Measurements from ENCODE around the gene AGPAT2. TPM values are rescaled to one million over a fixed set of nuclear protein-coding genes. Genes with fewer than 3 reads are reported as not detected.

Gene AGPAT2
- total RNA-seq, 4 donors from 2014 or later, result 22.0 to 52.8 (median 39.3) TPM

- H3K9me3 ChIP-seq, result no peaks in the 10 kb centered on the region
- peak overlapping the region; percentile 21 to 78 (median 64) for H3K27ac ChIP-seq (replicated peaks in 1 of 4)
- H3K4me3 ChIP-seq, result peak overlapping the region; percentile 53 to 65 (median 56)
- DNase-seq (ENCODE audit: extremely low spot score), result no peak
- 90% methylated on average over 6 of the region's 27 CpGs for WGBS
- H3K36me3 ChIP-seq, result peaks cover 0 to 51% (median 7%) of the 10 kb centered on the region in 4 donors
- TF ChIP-seq EP300 (IDR thresholded peaks at IDR 0.05), result no peak
- TF ChIP-seq POLR2AphosphoS5 (IDR thresholded peaks at IDR 0.05), result no peak
- no peak for TF ChIP-seq CTCF (IDR thresholded peaks at IDR 0.05)
- TF ChIP-seq POLR2A (IDR thresholded peaks at IDR 0.05; ENCODE audit: low read depth), result no peak
- peaks cover 0 to 88% (median 7%) of the 10 kb centered on the region in 4 donors for H3K27me3 ChIP-seq
- peaks cover 3 to 22% (median 14%) of the 10 kb centered on the region in 4 donors for H3K4me1 ChIP-seq
- intact Hi-C loops (cut with DNase I), result no loop called here
Measured at GRCh38 chr9:136664000-136664915, 23.0 kb downstream of the AGPAT2 start.

GRCh38 chr9:136662656-136663581 lies 24.3 kb downstream of the AGPAT2 start, which contains the start of gene EGFL7:
Gene EGFL7, plus strand, starts transcription at chr9:136662916. Its CDS starts 5,367 bp downstream, at chr9:136668283.
- Histone ChIP-seq H3K27ac (replicated peaks in 1 of 4) (peak within 1 kb of the TSS; percentile 30 to 80 (median 68)), H3K27me3 (peaks cover 0 to 92% (median 9%) of the 10 kb centered on the region in 4 donors), H3K4me1 (peaks cover 3 to 22% (median 14%) of the 10 kb centered on the region in 4 donors), H3K9me3 (no peaks in the 10 kb centered on the region), H3K4me3 (peak within 1 kb of the TSS; percentile 53 to 65 (median 56)), H3K36me3 (peaks cover 0 to 38% (median 7%) of the 10 kb centered on the region in 4 donors)
- no peak for DNase-seq (ENCODE audit: extremely low spot score)
- 79% methylated on average over 25 of the region's 38 CpGs for WGBS
- peak; percentile 66 to 87 for TF ChIP-seq POLR2AphosphoS5 (IDR thresholded peaks at IDR 0.05)
- no peak for TF ChIP-seq POLR2A (IDR thresholded peaks at IDR 0.05; ENCODE audit: low read depth)
- no peak for TF ChIP-seq CTCF (IDR thresholded peaks at IDR 0.05)
- intact Hi-C loops (cut with DNase I), result no loop called here

- Histone ChIP-seq H3K27me3 (peaks cover 0 to 92% (median 9%) of the 10 kb centered on the region in 4 donors), H3K4me3 (peak overlapping the region; percentile 53 to 65 (median 56)), H3K27ac (replicated peaks in 1 of 4) (peak overlapping the region; percentile 30 to 80 (median 68)), H3K9me3 (no peaks in the 10 kb centered on the region), H3K36me3 (peaks cover 0 to 32% (median 7%) of the 10 kb centered on the region in 4 donors), H3K4me1 (peaks cover 3 to 22% (median 18%) of the 10 kb centered on the region in 4 donors)
- intact Hi-C loops (cut with DNase I), result no loop called here
- no peak for DNase-seq (ENCODE audit: extremely low spot score)
- TF ChIP-seq CTCF (IDR thresholded peaks at IDR 0.05) (no peak), POLR2AphosphoS5 (IDR thresholded peaks at IDR 0.05) (no peak), EP300 (IDR thresholded peaks at IDR 0.05) (no peak), POLR2A (IDR thresholded peaks at IDR 0.05; ENCODE audit: low read depth) (no peak)
- WGBS, result 84% methylated on average over 8 of the region's 10 CpGs
Measured at GRCh38 chr9:136662326-136662655, 25.0 kb downstream of the AGPAT2 start.

- Histone ChIP-seq H3K4me1 (peaks cover 3 to 23% (median 21%) of the 10 kb centered on the region in 4 donors), H3K27ac (replicated peaks in 1 of 4) (peak overlapping the region in 3 of 4 donors; percentile 65 to 80 (median 72)), H3K9me3 (no peaks in the 10 kb centered on the region), H3K36me3 (peaks cover 0 to 27% (median 6%) of the 10 kb centered on the region in 4 donors), H3K4me3 (peak overlapping the region; percentile 53 to 65 (median 56)), H3K27me3 (peaks cover 0 to 92% (median 9%) of the 10 kb centered on the region in 4 donors)
- DNase-seq (ENCODE audit: extremely low spot score), result no peak
- TF ChIP-seq POLR2A (IDR thresholded peaks at IDR 0.05; ENCODE audit: low read depth), result no peak
- no peak for TF ChIP-seq POLR2AphosphoS5 (IDR thresholded peaks at IDR 0.05)
- TF ChIP-seq CTCF (IDR thresholded peaks at IDR 0.05), result no peak
- TF ChIP-seq EP300 (IDR thresholded peaks at IDR 0.05), result no peak
- WGBS, result 70% methylated on average over 2 of the region's 22 CpGs
- intact Hi-C loops (cut with DNase I), result no loop called here
Measured at GRCh38 chr9:136661641-136662325, 25.5 kb downstream of the AGPAT2 start.
